Measurements from ENCODE around the gene CXCR3.

GRCh38 chrX:71622032-71622575 is 3.8 kb upstream of the CXCR3 start:
- TF ChIP-seq POLR2A (IDR thresholded peaks at IDR 0.05) = no peak
- no peak for TF ChIP-seq CTCF (IDR thresholded peaks at IDR 0.05)

All from thyroid gland (tissue), 4 donors.